ENCODE results near the gene B9D2. TPM values are rescaled to one million over a fixed set of nuclear protein-coding genes. Genes with fewer than 3 reads are reported as not detected.
A peak's percentile ranks its signal among the peaks of the same experiment; 100 is the strongest.

Gene B9D2
- total RNA-seq, 2 experiments from 2014 or later: 10.6 to 12.8 TPM

GRCh38 chr19:41364524-41365391 lies 809 bp upstream of the B9D2 start:
- no peak for DNase-seq
- Mint-ChIP-seq H3K27me3 (ENCODE audit: low read depth) (no peaks in the 10 kb centered on the region), H3K27ac (peak overlapping the region; percentile 99), H3K9me3 (ENCODE audit: insufficient read depth) (no peaks in the 10 kb centered on the region), H3K4me1 (ENCODE audit: low read depth) (peaks cover 35% of the 10 kb centered on the region), H3K36me3 (ENCODE audit: low read depth) (peaks cover 10% of the 10 kb centered on the region), H3K4me3 (peak overlapping the region; percentile 93)
- POLR2A ChIA-PET: interaction anchor here (0.9 to 3.7 kb wide), 7 partner anchors 9 to 102 kb away, joined by 3 to 27 read pairs (median 3); partner anchors contain the start of genes DMAC2 and HNRNPUL1
- CTCF ChIA-PET: interaction anchor here (1.0 to 3.6 kb wide), 12 partner anchors 9 to 231 kb away, joined by 3 to 35 read pairs (median 6); partner anchors contain the start of genes CCDC97, DMAC2, HNRNPUL1 and TGFB1
- ATAC-seq: no peak

- Mint-ChIP-seq H3K36me3 (ENCODE audit: low read depth) (peaks cover 11% of the 10 kb centered on the region), H3K4me1 (ENCODE audit: low read depth) (peaks cover 39% of the 10 kb centered on the region), H3K4me3 (peak overlapping the region; percentile 93), H3K27me3 (ENCODE audit: low read depth) (no peaks in the 10 kb centered on the region), H3K9me3 (ENCODE audit: insufficient read depth) (no peaks in the 10 kb centered on the region), H3K27ac (peak overlapping the region; percentile 99)
- ATAC-seq: no peak
- POLR2A ChIA-PET: interaction anchor here (1.3 to 3.7 kb wide), 3 partner anchors 8 to 38 kb away, joined by 3 to 27 read pairs (median 12); no protein-coding TSS in a partner anchor
- CTCF ChIA-PET: interaction anchor here (0.7 to 3.6 kb wide), 12 partner anchors 8 to 208 kb away, joined by 3 to 35 read pairs (median 6); partner anchors contain the start of genes CCDC97, DMAC2, HNRNPUL1 and TGFB1
- no peak for DNase-seq
Observed at GRCh38 chr19:41363371-41363752, 587 bp downstream of the B9D2 start.

GRCh38 chr19:41362143-41362847 lies 1.7 kb downstream of the B9D2 start:
- POLR2A ChIA-PET: interaction anchor here (3.7 kb wide), 1 partner anchor 10 kb away, joined by 27 read pairs; no protein-coding TSS in a partner anchor
- H3K36me3 Mint-ChIP-seq (ENCODE audit: low read depth): peaks cover 12% of the 10 kb centered on the region
- no peaks in the 10 kb centered on the region for H3K9me3 Mint-ChIP-seq (ENCODE audit: insufficient read depth)
- CTCF ChIA-PET: interaction anchor here (2.9 kb wide), 1 partner anchor 10 kb away, joined by 31 read pairs; the partner anchor contains the start of gene TGFB1
- no peaks in the 10 kb centered on the region for H3K27me3 Mint-ChIP-seq (ENCODE audit: low read depth)
- DNase-seq (no peak), ATAC-seq (no peak)
- H3K4me1 Mint-ChIP-seq (ENCODE audit: low read depth): peaks cover 47% of the 10 kb centered on the region
- H3K4me3 Mint-ChIP-seq: peak overlapping the region; percentile 93
- H3K27ac Mint-ChIP-seq: peak overlapping the region; percentile 99

GRCh38 chr19:41359741-41360140 lies 4.2 kb downstream of the B9D2 start:
- Mint-ChIP-seq H3K27me3 (ENCODE audit: low read depth) (no peaks in the 10 kb centered on the region), H3K36me3 (ENCODE audit: low read depth) (peaks cover 27% of the 10 kb centered on the region), H3K27ac (peak overlapping the region; percentile 30), H3K9me3 (ENCODE audit: insufficient read depth) (no peaks in the 10 kb centered on the region), H3K4me3 (no peak overlapping the region), H3K4me1 (ENCODE audit: low read depth) (peaks cover 67% of the 10 kb centered on the region)
- POLR2A ChIA-PET: no interaction called here
- no peak for DNase-seq
- no peak for ATAC-seq
- CTCF ChIA-PET: no interaction called here

GRCh38 chr19:41357746-41358145 lies 6.2 kb downstream of the B9D2 start:
- H3K27me3 Mint-ChIP-seq (ENCODE audit: low read depth): no peaks in the 10 kb centered on the region
- DNase-seq (no peak), ATAC-seq (no peak)
- no peaks in the 10 kb centered on the region for H3K9me3 Mint-ChIP-seq (ENCODE audit: insufficient read depth)
- ChIA-PET POLR2A (interaction anchor here (1.0 kb wide), 2 partner anchors 39 to 208 kb away, joined by 3 to 4 read pairs; partner anchors contain the start of gene EXOSC5), CTCF (interaction anchor here (1.2 kb wide), 1 partner anchor 552 kb away, joined by 3 read pairs; no protein-coding TSS in a partner anchor)
- H3K4me3 Mint-ChIP-seq: peak overlapping the region; percentile 64
- peaks cover 64% of the 10 kb centered on the region for H3K4me1 Mint-ChIP-seq (ENCODE audit: low read depth)
- H3K27ac Mint-ChIP-seq: peak overlapping the region; percentile 95
- H3K36me3 Mint-ChIP-seq (ENCODE audit: low read depth): peaks cover 28% of the 10 kb centered on the region

- CTCF ChIA-PET: interaction anchor here (0.8 to 1.4 kb wide), 4 partner anchors 48 to 551 kb away, joined by 3 to 6 read pairs (median 3); no protein-coding TSS in a partner anchor
Observed at GRCh38 chr19:41356984-41357739, 6.8 kb downstream of the B9D2 start.

GRCh38 chr19:41355802-41356201 lies 8.1 kb downstream of the B9D2 start:
- Mint-ChIP-seq H3K4me3 (peak overlapping the region; percentile 64), H3K27me3 (ENCODE audit: low read depth) (no peaks in the 10 kb centered on the region), H3K4me1 (ENCODE audit: low read depth) (peaks cover 59% of the 10 kb centered on the region), H3K27ac (peak overlapping the region; percentile 95), H3K9me3 (ENCODE audit: insufficient read depth) (no peaks in the 10 kb centered on the region), H3K36me3 (ENCODE audit: low read depth) (peaks cover 37% of the 10 kb centered on the region)
- POLR2A ChIA-PET: interaction anchor here (0.6 to 2.7 kb wide), 4 partner anchors 8 to 92 kb away, joined by 3 to 12 read pairs (median 7); partner anchors contain the start of genes B9D2 and HNRNPUL1
- no peak for DNase-seq
- CTCF ChIA-PET: interaction anchor here (0.9 to 2.6 kb wide), 9 partner anchors 9 to 75 kb away, joined by 3 to 35 read pairs (median 3); partner anchors contain the start of gene B9D2
- no peak for ATAC-seq

More at GRCh38 chr19:41356984-41357739, 6.8 kb downstream of the B9D2 start:
- ATAC-seq: peak; percentile 6
- Mint-ChIP-seq H3K36me3 (ENCODE audit: low read depth) (peaks cover 27% of the 10 kb centered on the region), H3K4me3 (peak overlapping the region; percentile 64), H3K27me3 (ENCODE audit: low read depth) (no peaks in the 10 kb centered on the region), H3K4me1 (ENCODE audit: low read depth) (peaks cover 59% of the 10 kb centered on the region), H3K9me3 (ENCODE audit: insufficient read depth) (no peaks in the 10 kb centered on the region), H3K27ac (peak overlapping the region; percentile 95)
- POLR2A ChIA-PET: interaction anchor here (1.0 to 2.7 kb wide), 5 partner anchors 7 to 209 kb away, joined by 3 to 12 read pairs (median 4); partner anchors contain the start of genes B9D2 and EXOSC5
- DNase-seq: peak; percentile 66

GRCh38 chr19:41355035-41355434 lies 8.9 kb downstream of the B9D2 start:
- Mint-ChIP-seq H3K4me3 (peak overlapping the region; percentile 64), H3K4me1 (ENCODE audit: low read depth) (peaks cover 57% of the 10 kb centered on the region), H3K36me3 (ENCODE audit: low read depth) (peaks cover 41% of the 10 kb centered on the region), H3K27me3 (ENCODE audit: low read depth) (no peaks in the 10 kb centered on the region), H3K27ac (peak overlapping the region; percentile 95), H3K9me3 (ENCODE audit: insufficient read depth) (no peaks in the 10 kb centered on the region)
- ChIA-PET CTCF (interaction anchor here (1.1 to 2.6 kb wide), 6 partner anchors 10 to 76 kb away, joined by 3 to 35 read pairs (median 4); partner anchors contain the start of gene B9D2), POLR2A (interaction anchor here (1.0 to 2.7 kb wide), 2 partner anchors 9 to 91 kb away, joined by 4 to 12 read pairs; partner anchors contain the start of genes B9D2 and HNRNPUL1)
- ATAC-seq (no peak), DNase-seq (no peak)

- H3K36me3 Mint-ChIP-seq (ENCODE audit: low read depth): peaks cover 44% of the 10 kb centered on the region
- POLR2A ChIA-PET: interaction anchor here (2.7 kb wide), 1 partner anchor 10 kb away, joined by 12 read pairs; the partner anchor contains the start of gene B9D2
- no peak for DNase-seq
Observed at GRCh38 chr19:41354343-41354953, 9.5 kb downstream of the B9D2 start.

More at GRCh38 chr19:41354343-41354953, 9.5 kb downstream of the B9D2 start:
- CTCF ChIA-PET: interaction anchor here (1.7 to 2.6 kb wide), 2 partner anchors 10 to 48 kb away, joined by 6 to 35 read pairs; partner anchors contain the start of gene B9D2
- H3K27ac Mint-ChIP-seq: peak overlapping the region; percentile 86
- H3K9me3 Mint-ChIP-seq (ENCODE audit: insufficient read depth): no peaks in the 10 kb centered on the region
- ATAC-seq: no peak
- no peaks in the 10 kb centered on the region for H3K27me3 Mint-ChIP-seq (ENCODE audit: low read depth)
- H3K4me1 Mint-ChIP-seq (ENCODE audit: low read depth): peaks cover 59% of the 10 kb centered on the region
- H3K4me3 Mint-ChIP-seq: peak overlapping the region; percentile 75
